Measurements from ENCODE around the gene APMAP. TPM values are rescaled to one million over a fixed set of nuclear protein-coding genes. Genes with fewer than 3 reads are reported as not detected.

APMAP gene
- total and polyA plus RNA-seq, 2 of the 13 experiments (the other 11 are each of a cell fraction or from before 2014, with no cell fraction given) = 168 to 214 TPM

DNA sequence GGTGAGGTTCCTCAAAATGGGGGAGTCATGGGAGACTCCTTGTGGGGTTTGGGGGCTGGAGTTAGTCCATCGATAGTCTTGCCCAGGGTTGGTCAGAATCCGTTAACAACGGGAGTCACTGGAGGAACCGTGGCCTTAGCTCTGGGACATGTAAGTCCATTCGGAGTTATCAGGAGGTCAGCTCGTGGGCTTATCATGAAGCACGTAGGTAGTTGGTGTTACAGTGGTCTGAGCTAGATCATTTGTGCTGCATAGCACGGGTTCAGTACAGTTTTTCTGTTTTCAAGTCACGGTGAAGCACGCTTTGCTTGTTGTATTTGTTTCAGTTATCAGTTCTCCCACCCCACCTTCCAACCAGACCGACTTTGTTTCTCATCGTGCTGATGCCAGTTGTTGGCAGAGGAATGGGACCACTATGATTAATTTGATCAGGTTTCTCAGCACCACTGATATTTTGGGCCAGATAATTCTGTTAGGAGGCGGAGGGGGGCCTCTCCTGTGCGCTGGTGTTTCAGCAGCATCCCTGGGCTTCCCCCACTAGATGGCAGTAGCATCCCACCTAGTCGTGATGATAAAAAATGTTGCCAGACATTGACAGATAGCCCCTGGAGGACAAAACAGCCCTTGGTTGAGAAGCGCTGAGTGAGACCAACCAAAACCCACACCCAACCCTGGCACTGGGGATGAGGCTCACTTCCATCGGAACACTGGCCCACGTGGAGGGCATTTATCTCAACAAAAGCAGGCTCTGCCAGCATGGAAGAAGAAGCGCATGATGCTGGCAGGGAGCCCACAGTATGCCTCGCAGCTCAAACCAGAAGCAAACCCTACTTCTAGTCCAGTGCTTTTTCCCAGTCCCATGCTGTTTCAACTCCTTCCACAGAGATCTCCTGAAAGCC, 2.2 kb upstream of the APMAP start (continued):
- TF ChIP-seq, protein P1, sequence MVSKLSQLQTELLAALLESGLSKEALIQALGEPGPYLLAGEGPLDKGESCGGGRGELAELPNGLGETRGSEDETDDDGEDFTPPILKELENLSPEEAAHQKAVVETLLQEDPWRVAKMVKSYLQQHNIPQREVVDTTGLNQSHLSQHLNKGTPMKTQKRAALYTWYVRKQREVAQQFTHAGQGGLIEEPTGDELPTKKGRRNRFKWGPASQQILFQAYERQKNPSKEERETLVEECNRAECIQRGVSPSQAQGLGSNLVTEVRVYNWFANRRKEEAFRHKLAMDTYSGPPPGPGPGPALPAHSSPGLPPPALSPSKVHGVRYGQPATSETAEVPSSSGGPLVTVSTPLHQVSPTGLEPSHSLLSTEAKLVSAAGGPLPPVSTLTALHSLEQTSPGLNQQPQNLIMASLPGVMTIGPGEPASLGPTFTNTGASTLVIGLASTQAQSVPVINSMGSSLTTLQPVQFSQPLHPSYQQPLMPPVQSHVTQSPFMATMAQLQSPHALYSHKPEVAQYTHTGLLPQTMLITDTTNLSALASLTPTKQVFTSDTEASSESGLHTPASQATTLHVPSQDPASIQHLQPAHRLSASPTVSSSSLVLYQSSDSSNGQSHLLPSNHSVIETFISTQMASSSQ (IDR thresholded peaks at IDR 0.05; ENCODE audit: low read depth) = no peak
- TF ChIP-seq, protein P1 (CRISPR knock-in tag; IDR thresholded peaks at IDR 0.05; ENCODE audit: borderline replicate concordance) = no peak
- TF ChIP-seq ARID2 (CRISPR knock-in tag; IDR thresholded peaks at IDR 0.05; ENCODE audit: borderline replicate concordance) = no peak
- no peak for TF ChIP-seq ZNF441 (CRISPR knock-in tag; IDR thresholded peaks at IDR 0.05; ENCODE audit: borderline replicate concordance)
- peak; percentile 60 for TF ChIP-seq YY1 (IDR thresholded peaks at IDR 0.05; ENCODE audit: insufficient read depth, insufficient replicate concordance, low read depth, low read length)
- TF ChIP-seq CHD2 (IDR thresholded peaks at IDR 0.05; ENCODE audit: low read depth, low read length) = 0 out of 2 replicates have a peak, but pooled peaks have one; percentile 23
- no peak for TF ChIP-seq RBM22 (optimal IDR thresholded peaks at IDR 0.05; ENCODE audit: low read length)
- no peak for TF ChIP-seq PHB2 (IDR thresholded peaks at IDR 0.05; ENCODE audit: partially characterized antibody)
- TF ChIP-seq RAD21 (CRISPR knock-in tag; IDR thresholded peaks at IDR 0.05) = peak; percentile 99
- no peak for TF ChIP-seq CBX5 (CRISPR knock-in tag; IDR thresholded peaks at IDR 0.05; ENCODE audit: borderline replicate concordance)
- TF ChIP-seq EHMT2 (IDR thresholded peaks at IDR 0.05; ENCODE audit: borderline replicate concordance, low read depth, low read length) = no peak
- TF ChIP-seq ZNF703 (CRISPR knock-in tag; IDR thresholded peaks at IDR 0.05; ENCODE audit: borderline replicate concordance) = no peak
- no peak for TF ChIP-seq BCL6 (CRISPR knock-in tag; IDR thresholded peaks at IDR 0.05)
- TF ChIP-seq, protein P2, sequence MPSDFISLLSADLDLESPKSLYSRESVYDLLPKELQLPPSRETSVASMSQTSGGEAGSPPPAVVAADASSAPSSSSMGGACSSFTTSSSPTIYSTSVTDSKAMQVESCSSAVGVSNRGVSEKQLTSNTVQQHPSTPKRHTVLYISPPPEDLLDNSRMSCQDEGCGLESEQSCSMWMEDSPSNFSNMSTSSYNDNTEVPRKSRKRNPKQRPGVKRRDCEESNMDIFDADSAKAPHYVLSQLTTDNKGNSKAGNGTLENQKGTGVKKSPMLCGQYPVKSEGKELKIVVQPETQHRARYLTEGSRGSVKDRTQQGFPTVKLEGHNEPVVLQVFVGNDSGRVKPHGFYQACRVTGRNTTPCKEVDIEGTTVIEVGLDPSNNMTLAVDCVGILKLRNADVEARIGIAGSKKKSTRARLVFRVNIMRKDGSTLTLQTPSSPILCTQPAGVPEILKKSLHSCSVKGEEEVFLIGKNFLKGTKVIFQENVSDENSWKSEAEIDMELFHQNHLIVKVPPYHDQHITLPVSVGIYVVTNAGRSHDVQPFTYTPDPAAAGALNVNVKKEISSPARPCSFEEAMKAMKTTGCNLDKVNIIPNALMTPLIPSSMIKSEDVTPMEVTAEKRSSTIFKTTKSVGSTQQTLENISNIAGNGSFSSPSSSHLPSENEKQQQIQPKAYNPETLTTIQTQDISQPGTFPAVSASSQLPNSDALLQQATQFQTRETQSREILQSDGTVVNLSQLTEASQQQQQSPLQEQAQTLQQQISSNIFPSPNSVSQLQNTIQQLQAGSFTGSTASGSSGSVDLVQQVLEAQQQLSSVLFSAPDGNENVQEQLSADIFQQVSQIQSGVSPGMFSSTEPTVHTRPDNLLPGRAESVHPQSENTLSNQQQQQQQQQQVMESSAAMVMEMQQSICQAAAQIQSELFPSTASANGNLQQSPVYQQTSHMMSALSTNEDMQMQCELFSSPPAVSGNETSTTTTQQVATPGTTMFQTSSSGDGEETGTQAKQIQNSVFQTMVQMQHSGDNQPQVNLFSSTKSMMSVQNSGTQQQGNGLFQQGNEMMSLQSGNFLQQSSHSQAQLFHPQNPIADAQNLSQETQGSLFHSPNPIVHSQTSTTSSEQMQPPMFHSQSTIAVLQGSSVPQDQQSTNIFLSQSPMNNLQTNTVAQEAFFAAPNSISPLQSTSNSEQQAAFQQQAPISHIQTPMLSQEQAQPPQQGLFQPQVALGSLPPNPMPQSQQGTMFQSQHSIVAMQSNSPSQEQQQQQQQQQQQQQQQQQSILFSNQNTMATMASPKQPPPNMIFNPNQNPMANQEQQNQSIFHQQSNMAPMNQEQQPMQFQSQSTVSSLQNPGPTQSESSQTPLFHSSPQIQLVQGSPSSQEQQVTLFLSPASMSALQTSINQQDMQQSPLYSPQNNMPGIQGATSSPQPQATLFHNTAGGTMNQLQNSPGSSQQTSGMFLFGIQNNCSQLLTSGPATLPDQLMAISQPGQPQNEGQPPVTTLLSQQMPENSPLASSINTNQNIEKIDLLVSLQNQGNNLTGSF (CRISPR knock-in tag; IDR thresholded peaks at IDR 0.05) = no peak
- TF ChIP-seq KMT2A (CRISPR knock-in tag; IDR thresholded peaks at IDR 0.05) = no peak
- no peak for TF ChIP-seq ARHGAP35 (CRISPR knock-in tag; IDR thresholded peaks at IDR 0.05; ENCODE audit: borderline replicate concordance)
- TF ChIP-seq, protein P3, sequence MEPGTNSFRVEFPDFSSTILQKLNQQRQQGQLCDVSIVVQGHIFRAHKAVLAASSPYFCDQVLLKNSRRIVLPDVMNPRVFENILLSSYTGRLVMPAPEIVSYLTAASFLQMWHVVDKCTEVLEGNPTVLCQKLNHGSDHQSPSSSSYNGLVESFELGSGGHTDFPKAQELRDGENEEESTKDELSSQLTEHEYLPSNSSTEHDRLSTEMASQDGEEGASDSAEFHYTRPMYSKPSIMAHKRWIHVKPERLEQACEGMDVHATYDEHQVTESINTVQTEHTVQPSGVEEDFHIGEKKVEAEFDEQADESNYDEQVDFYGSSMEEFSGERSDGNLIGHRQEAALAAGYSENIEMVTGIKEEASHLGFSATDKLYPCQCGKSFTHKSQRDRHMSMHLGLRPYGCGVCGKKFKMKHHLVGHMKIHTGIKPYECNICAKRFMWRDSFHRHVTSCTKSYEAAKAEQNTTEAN (CRISPR knock-in tag; conservative IDR thresholded peaks at IDR 0.05) = no peak

Data from HepG2 (cell line).